ENCODE results near the gene HS3ST6.

The HS3ST6 gene

GRCh38 chr16:1909561-1910231, 8.5 kb downstream of the HS3ST6 start:
- H3K27ac ChIP-seq = no peak overlapping the region
- DNase-seq = no peak
- in situ Hi-C loops (cut with HindIII; ENCODE audit: low pct_ligation_motif_present, low sequenced_read_pairs) = no loop called here
- H3K4me3 ChIP-seq (ENCODE audit: low read depth, low read length) = no peak overlapping the region
- TF ChIP-seq, protein P1, sequence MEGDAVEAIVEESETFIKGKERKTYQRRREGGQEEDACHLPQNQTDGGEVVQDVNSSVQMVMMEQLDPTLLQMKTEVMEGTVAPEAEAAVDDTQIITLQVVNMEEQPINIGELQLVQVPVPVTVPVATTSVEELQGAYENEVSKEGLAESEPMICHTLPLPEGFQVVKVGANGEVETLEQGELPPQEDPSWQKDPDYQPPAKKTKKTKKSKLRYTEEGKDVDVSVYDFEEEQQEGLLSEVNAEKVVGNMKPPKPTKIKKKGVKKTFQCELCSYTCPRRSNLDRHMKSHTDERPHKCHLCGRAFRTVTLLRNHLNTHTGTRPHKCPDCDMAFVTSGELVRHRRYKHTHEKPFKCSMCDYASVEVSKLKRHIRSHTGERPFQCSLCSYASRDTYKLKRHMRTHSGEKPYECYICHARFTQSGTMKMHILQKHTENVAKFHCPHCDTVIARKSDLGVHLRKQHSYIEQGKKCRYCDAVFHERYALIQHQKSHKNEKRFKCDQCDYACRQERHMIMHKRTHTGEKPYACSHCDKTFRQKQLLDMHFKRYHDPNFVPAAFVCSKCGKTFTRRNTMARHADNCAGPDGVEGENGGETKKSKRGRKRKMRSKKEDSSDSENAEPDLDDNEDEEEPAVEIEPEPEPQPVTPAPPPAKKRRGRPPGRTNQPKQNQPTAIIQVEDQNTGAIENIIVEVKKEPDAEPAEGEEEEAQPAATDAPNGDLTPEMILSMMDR (IDR thresholded peaks at IDR 0.05; ENCODE audit: low read depth, low read length, missing control alignments) = no peak
- H3K27me3 ChIP-seq (replicated peaks) = peaks cover 42% of the 10 kb centered on the region
- H3K36me3 ChIP-seq (replicated peaks) = no peaks in the 10 kb centered on the region

DNA sequence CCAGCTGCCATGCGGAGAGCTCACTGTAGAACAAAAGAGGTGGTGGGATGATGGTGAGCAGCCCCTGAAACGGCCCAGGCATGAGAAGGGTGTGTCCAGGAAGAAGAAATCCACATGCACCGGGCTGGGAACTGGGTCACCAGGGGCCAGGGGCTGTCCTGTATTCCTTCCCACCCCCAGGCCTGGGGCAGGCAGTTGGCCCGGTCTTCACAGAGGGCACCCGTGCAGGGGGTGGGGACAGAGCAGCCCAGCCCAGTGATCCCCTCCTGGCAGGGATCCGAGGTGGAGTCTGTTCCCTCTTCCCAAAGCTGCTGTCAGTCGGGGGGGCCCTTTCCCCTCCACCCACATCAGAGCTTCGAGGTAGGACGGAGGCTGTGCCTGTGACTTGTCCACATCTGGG, 9.2 kb downstream of the HS3ST6 start:
- DNase-seq = no peak
- Histone ChIP-seq H3K27ac (no peak overlapping the region), H3K27me3 (replicated peaks) (peaks cover 39% of the 10 kb centered on the region), H3K36me3 (replicated peaks) (no peaks in the 10 kb centered on the region), H3K4me3 (ENCODE audit: low read depth, low read length) (no peak overlapping the region)
- TF ChIP-seq, protein P1 (IDR thresholded peaks at IDR 0.05; ENCODE audit: low read depth, low read length, missing control alignments) = no peak
- in situ Hi-C loops (cut with HindIII; ENCODE audit: low pct_ligation_motif_present, low sequenced_read_pairs) = no loop called here

DNA sequence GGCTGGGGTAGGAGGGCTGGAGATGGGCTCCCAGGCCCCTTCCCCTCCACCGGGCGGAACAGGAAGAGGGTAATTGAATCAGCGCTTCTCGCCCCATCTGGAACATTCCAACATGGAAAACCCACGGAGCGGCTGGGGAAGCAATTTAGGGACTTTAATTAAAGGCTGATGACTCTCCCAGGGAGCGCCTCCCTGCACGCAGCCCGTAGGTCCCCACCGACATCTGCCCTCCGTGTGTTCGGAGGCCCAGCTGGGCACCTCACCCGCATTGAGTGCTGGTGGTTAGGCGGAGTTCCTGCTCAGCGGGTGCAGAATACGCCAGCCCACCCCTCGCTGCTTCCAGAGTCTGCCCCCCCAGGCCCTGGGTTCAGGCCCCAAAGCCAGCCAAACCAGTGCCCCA, 10.0 kb downstream of the HS3ST6 start:
- Histone ChIP-seq H3K36me3 (replicated peaks) (no peaks in the 10 kb centered on the region), H3K27ac (no peak overlapping the region), H3K27me3 (replicated peaks) (peaks cover 35% of the 10 kb centered on the region), H3K4me3 (ENCODE audit: low read depth, low read length) (no peak overlapping the region)
- no peak for DNase-seq
- in situ Hi-C loops (cut with HindIII; ENCODE audit: low pct_ligation_motif_present, low sequenced_read_pairs) = no loop called here
- TF ChIP-seq, protein P1 (IDR thresholded peaks at IDR 0.05; ENCODE audit: low read depth, low read length, missing control alignments) = no peak

GRCh38 chr16:1907226-1907860, 10.9 kb downstream of the HS3ST6 start:
- H3K36me3 ChIP-seq (replicated peaks) = no peaks in the 10 kb centered on the region
- TF ChIP-seq, protein P1 (IDR thresholded peaks at IDR 0.05; ENCODE audit: low read depth, low read length, missing control alignments) = no peak
- DNase-seq = no peak
- peaks cover 33% of the 10 kb centered on the region for H3K27me3 ChIP-seq (replicated peaks)
- no peak overlapping the region for H3K4me3 ChIP-seq (ENCODE audit: low read depth, low read length)
- H3K27ac ChIP-seq = no peak overlapping the region
- in situ Hi-C loops (cut with HindIII; ENCODE audit: low pct_ligation_motif_present, low sequenced_read_pairs) = no loop called here

GRCh38 chr16:1906846-1907165, 11.4 kb downstream of the HS3ST6 start:
- TF ChIP-seq, protein P1 (IDR thresholded peaks at IDR 0.05; ENCODE audit: low read depth, low read length, missing control alignments) = no peak
- in situ Hi-C loops (cut with HindIII; ENCODE audit: low pct_ligation_motif_present, low sequenced_read_pairs) = no loop called here
- no peak overlapping the region for H3K4me3 ChIP-seq (ENCODE audit: low read depth, low read length)
- H3K36me3 ChIP-seq (replicated peaks) = no peaks in the 10 kb centered on the region
- DNase-seq = no peak
- no peak overlapping the region for H3K27ac ChIP-seq
- peaks cover 33% of the 10 kb centered on the region for H3K27me3 ChIP-seq (replicated peaks)

Measured in brain microvascular endothelial cell (primary cell).